ENCODE data around the gene KLF12.

Gene KLF12

GRCh38 chr13:74090869-74091605 lies 43.2 kb downstream of the KLF12 start:
- H3K27me3 ChIP-seq (ENCODE audit: insufficient read depth, insufficient read length), result no peaks in the 10 kb centered on the region
- H3K4me3 ChIP-seq (ENCODE audit: insufficient read length, low read depth), result no peak overlapping the region
- H3K36me3 ChIP-seq (ENCODE audit: insufficient read depth, insufficient read length, low read length), result no peaks in the 10 kb centered on the region
- no peaks in the 10 kb centered on the region for H3K4me1 ChIP-seq (ENCODE audit: insufficient read depth, insufficient read length)
- H3K9ac ChIP-seq (ENCODE audit: insufficient read length, low read depth), result no peak overlapping the region
- no peak for DNase-seq (ENCODE audit: low read depth, low spot score)
- TF ChIP-seq SUZ12 (IDR thresholded peaks at IDR 0.05; ENCODE audit: extremely low read depth, insufficient read depth, insufficient read length), result no peak
- TF ChIP-seq YY1 (IDR thresholded peaks at IDR 0.05; ENCODE audit: insufficient read depth, insufficient read length), result no peak
- TF ChIP-seq ZNF274 (IDR thresholded peaks at IDR 0.05; ENCODE audit: low read depth, low read length), result no peak
- no peaks in the 10 kb centered on the region for H3K9me3 ChIP-seq (ENCODE audit: insufficient read depth, low read length)

GRCh38 chr13:74090397-74090796 lies 43.8 kb downstream of the KLF12 start:
- Histone ChIP-seq H3K27me3 (ENCODE audit: insufficient read depth, insufficient read length) (no peaks in the 10 kb centered on the region), H3K36me3 (ENCODE audit: insufficient read depth, insufficient read length, low read length) (no peaks in the 10 kb centered on the region), H3K9ac (ENCODE audit: insufficient read length, low read depth) (no peak overlapping the region), H3K9me3 (ENCODE audit: insufficient read depth, low read length) (no peaks in the 10 kb centered on the region), H3K4me1 (ENCODE audit: insufficient read depth, insufficient read length) (no peaks in the 10 kb centered on the region), H3K4me3 (ENCODE audit: insufficient read length, low read depth) (no peak overlapping the region)
- DNase-seq (ENCODE audit: low read depth, low spot score), result no peak
- TF ChIP-seq SUZ12 (IDR thresholded peaks at IDR 0.05; ENCODE audit: extremely low read depth, insufficient read depth, insufficient read length), result no peak
- no peak for TF ChIP-seq YY1 (IDR thresholded peaks at IDR 0.05; ENCODE audit: insufficient read depth, insufficient read length)
- TF ChIP-seq ZNF274 (IDR thresholded peaks at IDR 0.05; ENCODE audit: low read depth, low read length), result no peak

- DNase-seq (ENCODE audit: low read depth, low spot score), result no peak
- no peak for TF ChIP-seq SUZ12 (IDR thresholded peaks at IDR 0.05; ENCODE audit: extremely low read depth, insufficient read depth, insufficient read length)
Measured at GRCh38 chr13:74087357-74087756, 46.8 kb downstream of the KLF12 start.

More at GRCh38 chr13:74087357-74087756, 46.8 kb downstream of the KLF12 start:
- no peaks in the 10 kb centered on the region for H3K27me3 ChIP-seq (ENCODE audit: insufficient read depth, insufficient read length)
- no peaks in the 10 kb centered on the region for H3K9me3 ChIP-seq (ENCODE audit: insufficient read depth, low read length)
- H3K9ac ChIP-seq (ENCODE audit: insufficient read length, low read depth), result no peak overlapping the region
- H3K36me3 ChIP-seq (ENCODE audit: insufficient read depth, insufficient read length, low read length), result no peaks in the 10 kb centered on the region
- no peaks in the 10 kb centered on the region for H3K4me1 ChIP-seq (ENCODE audit: insufficient read depth, insufficient read length)
- no peak overlapping the region for H3K4me3 ChIP-seq (ENCODE audit: insufficient read length, low read depth)
